DND-41 (cell line): ENCODE measurements around the gene UBXN4.

Experiments
- ATAC-seq: fragments of 200-7000 bp; cut with Tn5 transposase; 3 replicates; pipeline ENCODE4 v1.9.1; 2021; ENCODE audit warnings: low read depth; ENCODE audit not compliant: insufficient read depth
- DNase-seq: peaks from one replicate; pipeline ENCODE4 v3.0.0-alpha.2; 2020
- H2AFZ ChIP-seq: 2 replicates; pipeline ENCODE4 v1.6.0; 2012; ENCODE audit warnings: low read depth, low read length
- H3K27ac ChIP-seq: 2 replicates; pipeline ENCODE4 v1.5.1; 2012; ENCODE audit warnings: low read length, inconsistent platforms
- H3K27me3 ChIP-seq: fragments of 200-600 bp; sonication (generic); 2 replicates; pipeline ENCODE4 v1.6.0; 2012; ENCODE audit warnings: low read length, mild to moderate bottlenecking, inconsistent platforms; ENCODE audit not compliant: insufficient read depth, poor library complexity
- H3K36me3 ChIP-seq: 2 replicates; pipeline ENCODE4 v1.5.1; 2012; ENCODE audit warnings: low read length, inconsistent platforms; ENCODE audit not compliant: insufficient read depth
- H3K4me1 ChIP-seq: 2 replicates; pipeline ENCODE4 v1.5.1; 2012; ENCODE audit warnings: mild to moderate bottlenecking, low read length; ENCODE audit not compliant: insufficient read depth
- H3K4me2 ChIP-seq: 2 replicates; pipeline ENCODE4 v1.6.0; 2012; ENCODE audit warnings: mild to moderate bottlenecking, moderate library complexity, low read length, inconsistent platforms; ENCODE audit not compliant: insufficient read depth
- H3K4me3 ChIP-seq, 2 experiments: fragments of 200-600 bp in 1 of 2; shearing (Covaris generic) in 1 of 2; 2 replicates each; pipeline ENCODE4 v1.5.1; 2012 to 2016; ENCODE audit warnings: inconsistent platforms in 2 of 2, low read length in 2 of 2, mild to moderate bottlenecking in 2 of 2, low read depth in 1 of 2, moderate library complexity in 1 of 2
- H3K79me2 ChIP-seq: 2 replicates; pipeline ENCODE4 v1.6.0; 2012; ENCODE audit warnings: low read length, inconsistent platforms; ENCODE audit not compliant: insufficient read depth
- H3K9ac ChIP-seq: 2 replicates; pipeline ENCODE4 v1.6.0; 2012; ENCODE audit warnings: low read depth, mild to moderate bottlenecking, inconsistent platforms, low read length, moderate library complexity
- H3K9me3 ChIP-seq: 2 replicates; pipeline ENCODE4 v1.5.1; 2012; ENCODE audit warnings: low read length, moderate library complexity, mild to moderate bottlenecking, inconsistent platforms; ENCODE audit not compliant: insufficient read depth, severe bottlenecking
- H4K20me1 ChIP-seq: 2 replicates; pipeline ENCODE4 v1.6.0; 2012; ENCODE audit warnings: low read length; ENCODE audit not compliant: insufficient read depth
- CTCF ChIP-seq: IDR thresholded peaks from 2 replicates; pipeline ENCODE4 v1.5.1; 2012; ENCODE audit warnings: borderline replicate concordance, low read length, moderate library complexity, mild to moderate bottlenecking; ENCODE audit not compliant: poor library complexity, severe bottlenecking; ENCODE audit errors: extremely low read depth
- EZH2 ChIP-seq: IDR thresholded peaks from 3 replicates; pipeline ENCODE4 v1.6.1; 2012; ENCODE audit warnings: borderline replicate concordance, low read depth, mild to moderate bottlenecking, moderate library complexity, low read length, inconsistent platforms; ENCODE audit not compliant: severe bottlenecking

Gene UBXN4

GRCh38 chr2:135755573-135755972, 13.9 kb downstream of the UBXN4 start:
- TF ChIP-seq CTCF (no peak), EZH2 (no peak)
- no peaks in the 10 kb centered on the region for H4K20me1 ChIP-seq
- H3K4me1 ChIP-seq = no peaks in the 10 kb centered on the region
- no peak overlapping the region for H3K27ac ChIP-seq
- peaks cover 30% of the 10 kb centered on the region for H3K9me3 ChIP-seq
- H2AFZ ChIP-seq = no peak overlapping the region
- H3K27me3 ChIP-seq = no peaks in the 10 kb centered on the region
- H3K79me2 ChIP-seq = peaks cover 54% of the 10 kb centered on the region
- no peak overlapping the region for H3K4me2 ChIP-seq
- H3K4me3 ChIP-seq = no peak overlapping the region
- no peak overlapping the region for H3K9ac ChIP-seq
- no peak for ATAC-seq
- no peak for DNase-seq
- peaks cover 87% of the 10 kb centered on the region for H3K36me3 ChIP-seq

GRCh38 chr2:135756692-135757091, 15.0 kb downstream of the UBXN4 start:
- Histone ChIP-seq H3K9me3 (peaks cover 30% of the 10 kb centered on the region), H3K4me2 (no peak overlapping the region), H3K79me2 (peaks cover 54% of the 10 kb centered on the region), H3K9ac (no peak overlapping the region), H4K20me1 (no peaks in the 10 kb centered on the region; the same call in 1 of the 2 replicates), H3K27ac (no peak overlapping the region), H3K4me3 (no peak overlapping the region), H3K36me3 (peaks cover 92% of the 10 kb centered on the region), H3K4me1 (no peaks in the 10 kb centered on the region), H3K27me3 (no peaks in the 10 kb centered on the region), H2AFZ (no peak overlapping the region)
- no peak for TF ChIP-seq EZH2
- no peak for TF ChIP-seq CTCF
- DNase-seq (no peak), ATAC-seq (no peak)

GRCh38 chr2:135762022-135762421, 20.4 kb downstream of the UBXN4 start:
- Histone ChIP-seq H4K20me1 (no peaks in the 10 kb centered on the region; the same call in 1 of the 2 replicates), H3K4me3 (no peak overlapping the region), H3K9me3 (peaks cover 3% of the 10 kb centered on the region), H2AFZ (no peak overlapping the region), H3K4me2 (no peak overlapping the region), H3K4me1 (no peaks in the 10 kb centered on the region), H3K36me3 (peaks cover 92% of the 10 kb centered on the region), H3K27me3 (no peaks in the 10 kb centered on the region), H3K27ac (no peak overlapping the region), H3K79me2 (peaks cover 56% of the 10 kb centered on the region), H3K9ac (no peak overlapping the region)
- no peak for TF ChIP-seq CTCF
- TF ChIP-seq EZH2 = no peak
- ATAC-seq (no peak), DNase-seq (no peak)

GRCh38 chr2:135762530-135762929, 20.9 kb downstream of the UBXN4 start:
- peaks cover 92% of the 10 kb centered on the region for H3K36me3 ChIP-seq

More at GRCh38 chr2:135762530-135762929, 20.9 kb downstream of the UBXN4 start:
- H3K27me3 ChIP-seq = no peaks in the 10 kb centered on the region
- H3K27ac ChIP-seq = no peak overlapping the region
- H3K4me1 ChIP-seq = no peaks in the 10 kb centered on the region
- ATAC-seq (no peak), DNase-seq (no peak)
- no peak overlapping the region for H3K4me2 ChIP-seq
- H3K79me2 ChIP-seq = peaks cover 56% of the 10 kb centered on the region
- peaks cover 4% of the 10 kb centered on the region; the same call in 1 of the 2 replicates for H4K20me1 ChIP-seq
- no peak for TF ChIP-seq CTCF
- TF ChIP-seq EZH2 = no peak
- H3K4me3 ChIP-seq = no peak overlapping the region
- H2AFZ ChIP-seq = no peak overlapping the region
- no peak overlapping the region for H3K9ac ChIP-seq
- H3K9me3 ChIP-seq = no peaks in the 10 kb centered on the region
